ENCODE results near the gene DSC2.
A peak's percentile ranks its signal among the peaks of the same experiment; 100 is the strongest.

DSC2 gene

GRCh38 chr18:31104444-31104843 lies 2.2 kb upstream of the DSC2 start:
- H3K9me3 ChIP-seq (ENCODE audit: control extremely low read depth in 1 of 5, control insufficient read depth in 4 of 5, insufficient read depth in 2 of 5, low read depth in 1 of 5, low read length in 4 of 5): no peaks in the 10 kb centered on the region
- no peaks in the 10 kb centered on the region for H3K36me3 ChIP-seq (ENCODE audit: control insufficient read depth in 4 of 4, insufficient read depth in 4 of 4, low read length in 3 of 4)
- POLR2A ChIA-PET: no interaction called here
- H3K27ac ChIP-seq (ENCODE audit: insufficient read depth in 1 of 2, low read depth in 1 of 2, low read length in 2 of 2, poor library complexity in 1 of 2, severe bottlenecking in 2 of 2): no peak overlapping the region
- CTCF ChIA-PET: interaction anchor here (1.0 kb wide), 1 partner anchor 17 kb away, joined by 4 read pairs; no protein-coding TSS in a partner anchor
- peaks cover 0 to 41% (median 17%) of the 10 kb centered on the region in 5 experiments for H3K27me3 ChIP-seq (replicated peaks in 2 of 5; ENCODE audit: control insufficient read depth in 4 of 5, insufficient read depth in 5 of 5, low read length in 4 of 5)
- H3K4me3 ChIP-seq (ENCODE audit: control insufficient read depth in 1 of 7, extremely low read depth in 1 of 7, insufficient read depth in 4 of 7, low read depth in 2 of 7, low read length in 6 of 7): no peak overlapping the region
- H3K4me1 ChIP-seq (ENCODE audit: control extremely low read depth in 1 of 4, control insufficient read depth in 4 of 4, insufficient read depth in 4 of 4, low read length in 3 of 4): peaks cover 4 to 19% (median 16%) of the 10 kb centered on the region in 4 experiments
- DNase-seq: peak in 1 of 3 donors; percentile 8
- 87% methylated on average over 2 of the region's 3 CpGs for WGBS (ENCODE audit: insufficient coverage)

DNA sequence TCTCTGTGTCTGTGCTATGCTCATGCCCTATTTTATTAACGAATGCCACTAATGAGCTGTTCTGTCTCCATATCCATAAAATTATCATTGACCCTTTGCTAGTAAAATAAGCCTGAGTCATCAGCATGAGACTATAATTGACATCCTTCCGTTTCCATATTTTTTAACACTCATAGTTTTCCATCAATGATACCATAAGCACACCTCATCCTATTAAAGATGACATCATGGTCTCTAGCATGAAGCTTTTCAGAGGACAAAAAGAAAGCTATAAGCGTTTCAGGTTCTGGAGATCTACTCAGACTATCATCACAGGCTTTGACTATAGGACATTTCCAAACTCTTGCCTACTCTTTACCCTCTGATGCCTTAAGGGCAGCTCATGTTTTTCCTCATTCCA lies 1.2 kb upstream of the DSC2 start:
- H3K4me1 ChIP-seq (ENCODE audit: control extremely low read depth in 1 of 4, control insufficient read depth in 4 of 4, insufficient read depth in 4 of 4, low read length in 3 of 4): peaks cover 4 to 19% (median 16%) of the 10 kb centered on the region in 4 experiments
- no peaks in the 10 kb centered on the region for H3K36me3 ChIP-seq (ENCODE audit: control insufficient read depth in 4 of 4, insufficient read depth in 4 of 4, low read length in 3 of 4)
- H3K4me3 ChIP-seq (ENCODE audit: control insufficient read depth in 1 of 7, extremely low read depth in 1 of 7, insufficient read depth in 4 of 7, low read depth in 2 of 7, low read length in 6 of 7): no peak overlapping the region
- H3K9me3 ChIP-seq (ENCODE audit: control extremely low read depth in 1 of 5, control insufficient read depth in 4 of 5, insufficient read depth in 2 of 5, low read depth in 1 of 5, low read length in 4 of 5): no peaks in the 10 kb centered on the region
- ChIA-PET CTCF (no interaction called here), POLR2A (no interaction called here)
- 93% methylated on average over 3 of the region's 3 CpGs for WGBS (ENCODE audit: insufficient coverage)
- peaks cover 0 to 43% (median 17%) of the 10 kb centered on the region in 5 experiments for H3K27me3 ChIP-seq (replicated peaks in 2 of 5; ENCODE audit: control insufficient read depth in 4 of 5, insufficient read depth in 5 of 5, low read length in 4 of 5)
- H3K27ac ChIP-seq (ENCODE audit: insufficient read depth in 1 of 2, low read depth in 1 of 2, low read length in 2 of 2, poor library complexity in 1 of 2, severe bottlenecking in 2 of 2): no peak overlapping the region
- DNase-seq: no peak

DNA sequence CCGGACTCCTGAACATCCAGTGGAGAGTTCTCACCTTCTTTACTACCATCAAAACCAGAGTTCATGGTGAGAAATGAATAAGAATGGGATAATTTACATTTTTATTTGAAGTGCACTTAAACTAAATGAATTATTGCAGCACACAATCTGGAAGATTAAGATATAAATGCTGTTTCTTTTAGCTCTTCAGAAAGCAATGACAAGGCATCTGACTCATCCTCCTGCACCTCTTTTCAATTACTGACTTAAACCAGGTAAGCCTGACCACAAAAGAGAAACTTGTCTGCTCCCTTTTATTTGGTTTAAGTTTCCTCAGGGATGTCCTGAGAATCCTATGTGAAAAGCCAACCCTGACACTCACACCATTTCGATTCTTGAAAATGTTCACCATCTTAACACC lies 720 bp upstream of the DSC2 start:
- peaks cover 4 to 19% (median 16%) of the 10 kb centered on the region in 4 experiments for H3K4me1 ChIP-seq (ENCODE audit: control extremely low read depth in 1 of 4, control insufficient read depth in 4 of 4, insufficient read depth in 4 of 4, low read length in 3 of 4)
- WGBS (ENCODE audit: insufficient coverage): no CpG with 5 or more reads among the region's 2 CpGs
- peaks cover 0 to 43% (median 17%) of the 10 kb centered on the region in 5 experiments for H3K27me3 ChIP-seq (replicated peaks in 2 of 5; ENCODE audit: control insufficient read depth in 4 of 5, insufficient read depth in 5 of 5, low read length in 4 of 5)
- H3K36me3 ChIP-seq (ENCODE audit: control insufficient read depth in 4 of 4, insufficient read depth in 4 of 4, low read length in 3 of 4): no peaks in the 10 kb centered on the region
- ChIA-PET POLR2A (no interaction called here), CTCF (no interaction called here)
- H3K4me3 ChIP-seq (ENCODE audit: control insufficient read depth in 1 of 7, extremely low read depth in 1 of 7, insufficient read depth in 4 of 7, low read depth in 2 of 7, low read length in 6 of 7): no peak overlapping the region
- DNase-seq: peak in 2 of 3 donors; percentile 17 to 44
- no peaks in the 10 kb centered on the region for H3K9me3 ChIP-seq (ENCODE audit: control extremely low read depth in 1 of 5, control insufficient read depth in 4 of 5, insufficient read depth in 2 of 5, low read depth in 1 of 5, low read length in 4 of 5)
- H3K27ac ChIP-seq (ENCODE audit: insufficient read depth in 1 of 2, low read depth in 1 of 2, low read length in 2 of 2, poor library complexity in 1 of 2, severe bottlenecking in 2 of 2): no peak overlapping the region

- peaks cover 4 to 19% (median 16%) of the 10 kb centered on the region in 4 experiments for H3K4me1 ChIP-seq (ENCODE audit: control extremely low read depth in 1 of 4, control insufficient read depth in 4 of 4, insufficient read depth in 4 of 4, low read length in 3 of 4)
- H3K27me3 ChIP-seq (replicated peaks in 2 of 5; ENCODE audit: control insufficient read depth in 4 of 5, insufficient read depth in 5 of 5, low read length in 4 of 5): peaks cover 0 to 43% (median 17%) of the 10 kb centered on the region in 5 experiments
- H3K4me3 ChIP-seq (ENCODE audit: control insufficient read depth in 1 of 7, extremely low read depth in 1 of 7, insufficient read depth in 4 of 7, low read depth in 2 of 7, low read length in 6 of 7): peak overlapping the region; percentile 54 to 82 (median 66)
- no peaks in the 10 kb centered on the region for H3K36me3 ChIP-seq (ENCODE audit: control insufficient read depth in 4 of 4, insufficient read depth in 4 of 4, low read length in 3 of 4)
- peak; percentile 29 to 61 (median 51) for DNase-seq
- no peaks in the 10 kb centered on the region for H3K9me3 ChIP-seq (ENCODE audit: control extremely low read depth in 1 of 5, control insufficient read depth in 4 of 5, insufficient read depth in 2 of 5, low read depth in 1 of 5, low read length in 4 of 5)
- WGBS (ENCODE audit: insufficient coverage): 1% methylated on average over 41 of the region's 72 CpGs
- peak overlapping the region in 1 of 2 experiments; percentile 58 for H3K27ac ChIP-seq (ENCODE audit: insufficient read depth in 1 of 2, low read depth in 1 of 2, low read length in 2 of 2, poor library complexity in 1 of 2, severe bottlenecking in 2 of 2)
- POLR2A ChIA-PET: no interaction called here
- CTCF ChIA-PET: no interaction called here
These were observed 817 bp downstream of the DSC2 start for GRCh38 chr18:31101183-31102024.

- H3K4me1 ChIP-seq (ENCODE audit: control extremely low read depth in 1 of 4, control insufficient read depth in 4 of 4, insufficient read depth in 4 of 4, low read length in 3 of 4): peaks cover 4 to 19% (median 16%) of the 10 kb centered on the region in 4 experiments
- ChIA-PET POLR2A (interaction anchor here (0.5 kb wide), 1 partner anchor 8 kb away, joined by 3 read pairs; no protein-coding TSS in a partner anchor), CTCF (interaction anchor here (0.7 kb wide), 1 partner anchor 24 kb away, joined by 3 read pairs; no protein-coding TSS in a partner anchor)
- peaks cover 0 to 43% (median 17%) of the 10 kb centered on the region in 5 experiments for H3K27me3 ChIP-seq (replicated peaks in 2 of 5; ENCODE audit: control insufficient read depth in 4 of 5, insufficient read depth in 5 of 5, low read length in 4 of 5)
- WGBS (ENCODE audit: insufficient coverage): 9% methylated on average over 10 of the region's 23 CpGs
- H3K4me3 ChIP-seq (ENCODE audit: control insufficient read depth in 1 of 7, extremely low read depth in 1 of 7, insufficient read depth in 4 of 7, low read depth in 2 of 7, low read length in 6 of 7): peak overlapping the region in 6 of 7 experiments; percentile 54 to 82 (median 68)
- H3K36me3 ChIP-seq (ENCODE audit: control insufficient read depth in 4 of 4, insufficient read depth in 4 of 4, low read length in 3 of 4): no peaks in the 10 kb centered on the region
- peak overlapping the region in 1 of 2 experiments; percentile 58 for H3K27ac ChIP-seq (ENCODE audit: insufficient read depth in 1 of 2, low read depth in 1 of 2, low read length in 2 of 2, poor library complexity in 1 of 2, severe bottlenecking in 2 of 2)
- no peak for DNase-seq
- no peaks in the 10 kb centered on the region for H3K9me3 ChIP-seq (ENCODE audit: control extremely low read depth in 1 of 5, control insufficient read depth in 4 of 5, insufficient read depth in 2 of 5, low read depth in 1 of 5, low read length in 4 of 5)
These were observed 1.6 kb downstream of the DSC2 start for GRCh38 chr18:31100436-31101182.

- POLR2A ChIA-PET: interaction anchor here (0.5 kb wide), 1 partner anchor 9 kb away, joined by 3 read pairs; no protein-coding TSS in a partner anchor
- no peak overlapping the region for H3K4me3 ChIP-seq (ENCODE audit: control insufficient read depth in 1 of 7, extremely low read depth in 1 of 7, insufficient read depth in 4 of 7, low read depth in 2 of 7, low read length in 6 of 7)
These were observed 2.6 kb downstream of the DSC2 start for GRCh38 chr18:31099450-31100230.

More at GRCh38 chr18:31099450-31100230, 2.6 kb downstream of the DSC2 start:
- Histone ChIP-seq H3K27me3 (replicated peaks in 2 of 5; ENCODE audit: control insufficient read depth in 4 of 5, insufficient read depth in 5 of 5, low read length in 4 of 5) (peaks cover 0 to 40% (median 17%) of the 10 kb centered on the region in 5 experiments), H3K9me3 (ENCODE audit: control extremely low read depth in 1 of 5, control insufficient read depth in 4 of 5, insufficient read depth in 2 of 5, low read depth in 1 of 5, low read length in 4 of 5) (no peaks in the 10 kb centered on the region), H3K4me1 (ENCODE audit: control extremely low read depth in 1 of 4, control insufficient read depth in 4 of 4, insufficient read depth in 4 of 4, low read length in 3 of 4) (peaks cover 4 to 18% (median 16%) of the 10 kb centered on the region in 4 experiments), H3K36me3 (ENCODE audit: control insufficient read depth in 4 of 4, insufficient read depth in 4 of 4, low read length in 3 of 4) (no peaks in the 10 kb centered on the region), H3K27ac (ENCODE audit: insufficient read depth in 1 of 2, low read depth in 1 of 2, low read length in 2 of 2, poor library complexity in 1 of 2, severe bottlenecking in 2 of 2) (peak overlapping the region in 1 of 2 experiments; percentile 58)
- CTCF ChIA-PET: interaction anchor here (0.7 kb wide), 1 partner anchor 23 kb away, joined by 3 read pairs; no protein-coding TSS in a partner anchor
- 95% methylated on average over 8 of the region's 10 CpGs for WGBS (ENCODE audit: insufficient coverage)
- DNase-seq: no peak

Measured in common myeloid progenitor, CD34-positive (primary cell).